ENCODE measurements around the gene BACH2. TPM values are rescaled to one million over a fixed set of nuclear protein-coding genes. Genes with fewer than 3 reads are reported as not detected.

Gene BACH2
- total and polyA plus RNA-seq, 9 of the 15 experiments (the other 6 are each of a cell fraction or from before 2014, with no cell fraction given) = 0.06 to 3.1 (median 0.59) TPM

GRCh38 chr6:90158936-90159335 lies 137.7 kb downstream of the BACH2 start (continued):
- TF ChIP-seq ZNF140 (CRISPR knock-in tag; IDR thresholded peaks at IDR 0.05) (no peak), NONO (IDR thresholded peaks at IDR 0.05; ENCODE audit: low read depth in 2 of 2, low read length in 1 of 2) (no peak), ZNF717 (CRISPR knock-in tag; IDR thresholded peaks at IDR 0.05) (no peak), ZNF224 (CRISPR knock-in tag; IDR thresholded peaks at IDR 0.05) (no peak), SRSF3 (IDR thresholded peaks at IDR 0.05; ENCODE audit: insufficient read depth, low read length) (no peak), ZFP36 (IDR thresholded peaks at IDR 0.05; ENCODE audit: low read depth, low read length, partially characterized antibody) (no peak), MYBL2 (IDR thresholded peaks at IDR 0.05; ENCODE audit: low read depth) (no peak), MYBL2 (CRISPR knock-in tag; IDR thresholded peaks at IDR 0.05; ENCODE audit: borderline replicate concordance) (no peak), KAT8 (IDR thresholded peaks at IDR 0.05; ENCODE audit: low read depth) (no peak), MAFF (IDR thresholded peaks at IDR 0.05; ENCODE audit: low read length) (no peak), MITF (IDR thresholded peaks at IDR 0.05) (no peak), ZNF830 (CRISPR knock-in tag; IDR thresholded peaks at IDR 0.05) (no peak), ZNF280B (CRISPR knock-in tag; IDR thresholded peaks at IDR 0.05) (no peak), ZBTB5 (IDR thresholded peaks at IDR 0.05) (no peak), EP300 (IDR thresholded peaks at IDR 0.05; ENCODE audit: low read length) (peak; percentile 29; the same call in 1 of the 2 replicates), SAFB (IDR thresholded peaks at IDR 0.05; ENCODE audit: borderline replicate concordance, low read depth, low read length) (no peak), NR0B1 (IDR thresholded peaks at IDR 0.05; ENCODE audit: partially characterized antibody) (no peak), ARID1B (IDR thresholded peaks at IDR 0.05) (peak; percentile 68), NCOA6 (IDR thresholded peaks at IDR 0.05) (no peak), TCFL5 (CRISPR knock-in tag; conservative IDR thresholded peaks at IDR 0.05) (no peak), GATA2 (CRISPR knock-in tag; IDR thresholded peaks at IDR 0.05) (0 out of 2 replicates have a peak, but pooled peaks have one; percentile 32), PHF21A (IDR thresholded peaks at IDR 0.05; ENCODE audit: borderline replicate concordance, low read depth) (no peak)

All from K562 (cell line).